Esophagus mucosa (tissue), 1 donor: ENCODE data around the gene PTPRN2. TPM values are rescaled to one million over a fixed set of nuclear protein-coding genes. Genes with fewer than 3 reads are reported as not detected.

Source experiments
- ATAC-seq: fragments of 200-7000 bp; cut with Tn5 transposase; one replicate; pipeline ENCODE4 v1.9.1; 2020
- total RNA-seq: library from RNA; stranded (reverse); gene quantifications from one replicate; pipeline ENCODE4 v1.2.4, GENCODE V29; 2023
- donor health status: DM: yes; HTN: yes; CAD: no.

PTPRN2 gene
- total RNA-seq, 1 donor from 2014 or later = 0.44 TPM

GRCh38 chr7:158487631-158488151 is 99.9 kb downstream of the PTPRN2 start:
- no peak for ATAC-seq

DNA sequence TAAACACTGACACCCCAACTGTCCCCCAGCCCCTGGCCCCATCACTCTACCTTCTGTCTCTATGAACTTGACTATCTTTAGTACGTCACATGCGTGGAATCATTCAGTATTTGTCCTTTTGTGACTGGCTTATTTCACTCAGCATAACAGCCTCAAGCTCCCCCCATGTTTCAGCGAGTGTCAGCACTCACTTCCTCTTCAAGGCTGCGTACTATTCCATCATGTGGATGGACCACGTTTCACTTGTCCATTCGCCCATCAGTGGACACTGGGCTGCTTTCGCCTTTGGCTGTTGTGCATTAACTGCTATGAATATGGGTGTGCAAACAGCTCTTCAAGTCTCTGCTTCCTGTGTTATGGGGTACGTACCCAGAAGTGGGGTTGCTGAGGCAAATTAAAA is 100.7 kb downstream of the PTPRN2 start:
- ATAC-seq = no peak

DNA sequence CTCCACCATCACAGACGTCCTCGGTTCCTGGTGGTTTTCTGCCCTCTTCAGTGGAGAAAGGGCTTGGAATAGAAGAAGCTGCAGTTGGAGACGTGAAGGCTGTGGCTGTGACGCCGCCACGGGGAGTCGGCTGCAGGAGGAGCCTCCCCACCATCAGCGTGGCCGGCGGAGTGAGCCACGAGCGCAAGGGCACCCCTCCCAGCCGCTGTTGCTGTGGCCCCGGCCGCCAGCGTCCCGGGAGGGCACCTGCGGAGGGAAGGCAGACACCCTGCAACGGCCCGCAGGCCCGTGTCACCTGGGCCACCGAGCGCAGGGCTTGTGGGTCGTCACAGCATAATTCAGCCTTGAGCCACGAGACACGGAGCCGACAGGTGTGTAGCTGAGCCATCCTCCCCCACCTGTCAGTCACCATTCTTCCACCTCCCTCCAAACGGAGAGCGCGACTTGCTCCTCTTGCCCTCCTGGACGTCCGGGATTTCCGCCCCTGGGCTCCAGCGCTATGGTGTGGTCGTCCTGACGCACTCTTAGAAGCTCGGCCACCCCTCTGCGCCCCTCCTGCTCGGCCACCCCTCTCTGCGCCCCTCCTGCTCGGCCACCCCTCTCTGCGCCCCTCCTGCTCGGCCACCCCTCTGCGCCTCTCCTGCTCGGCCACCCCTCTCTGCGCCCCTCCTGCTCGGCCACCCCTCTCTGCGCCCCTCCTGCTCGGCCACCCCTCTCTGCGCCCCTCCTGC is 102.7 kb downstream of the PTPRN2 start:
- no peak for ATAC-seq

DNA sequence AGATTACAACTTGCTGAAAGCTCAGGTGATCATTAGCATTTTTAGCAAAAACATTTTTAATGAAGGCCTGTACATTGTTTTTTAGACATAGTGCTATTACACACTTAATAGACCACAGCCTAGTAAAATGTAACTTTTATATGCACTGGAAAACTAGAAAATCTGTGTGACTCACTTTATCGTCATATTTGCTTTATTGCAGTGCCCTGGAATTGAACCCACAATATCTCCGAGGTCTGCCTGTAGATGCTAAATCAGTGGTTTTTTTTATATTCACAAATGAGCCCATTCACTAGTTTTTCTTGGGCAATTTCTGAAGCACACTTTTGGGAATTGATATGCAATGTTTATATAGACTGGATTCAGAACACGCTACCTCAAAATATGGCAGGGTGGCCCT is 105.1 kb downstream of the PTPRN2 start:
- ATAC-seq = no peak

DNA sequence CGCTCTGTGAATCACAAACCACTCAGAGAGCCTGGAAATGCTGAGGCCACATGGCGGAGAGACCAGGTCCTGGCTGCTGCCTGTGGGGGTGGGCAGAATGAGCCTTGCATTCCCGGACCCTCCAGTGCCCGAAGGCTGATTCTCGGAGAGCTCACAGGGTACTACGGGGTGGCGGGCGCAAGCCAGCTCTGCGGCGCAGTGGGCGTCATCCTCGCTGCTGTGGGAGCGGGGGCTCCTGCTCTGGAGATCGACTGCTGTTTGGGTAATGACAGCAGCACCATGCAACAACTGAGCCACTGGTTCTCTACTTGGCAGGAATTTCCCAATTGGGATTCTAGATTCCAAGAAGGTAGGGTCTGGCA is 108.0 kb downstream of the PTPRN2 start:
- no peak for ATAC-seq

- no peak for ATAC-seq
These were observed 108.5 kb downstream of the PTPRN2 start for GRCh38 chr7:158479021-158479663.

- ATAC-seq = no peak
These were observed 109.8 kb downstream of the PTPRN2 start for GRCh38 chr7:158477866-158478265.

GRCh38 chr7:158476331-158476932 is 111.2 kb downstream of the PTPRN2 start:
- ATAC-seq = no peak

- ATAC-seq = no peak
These were observed 112.0 kb downstream of the PTPRN2 start for GRCh38 chr7:158475679-158476052.

DNA sequence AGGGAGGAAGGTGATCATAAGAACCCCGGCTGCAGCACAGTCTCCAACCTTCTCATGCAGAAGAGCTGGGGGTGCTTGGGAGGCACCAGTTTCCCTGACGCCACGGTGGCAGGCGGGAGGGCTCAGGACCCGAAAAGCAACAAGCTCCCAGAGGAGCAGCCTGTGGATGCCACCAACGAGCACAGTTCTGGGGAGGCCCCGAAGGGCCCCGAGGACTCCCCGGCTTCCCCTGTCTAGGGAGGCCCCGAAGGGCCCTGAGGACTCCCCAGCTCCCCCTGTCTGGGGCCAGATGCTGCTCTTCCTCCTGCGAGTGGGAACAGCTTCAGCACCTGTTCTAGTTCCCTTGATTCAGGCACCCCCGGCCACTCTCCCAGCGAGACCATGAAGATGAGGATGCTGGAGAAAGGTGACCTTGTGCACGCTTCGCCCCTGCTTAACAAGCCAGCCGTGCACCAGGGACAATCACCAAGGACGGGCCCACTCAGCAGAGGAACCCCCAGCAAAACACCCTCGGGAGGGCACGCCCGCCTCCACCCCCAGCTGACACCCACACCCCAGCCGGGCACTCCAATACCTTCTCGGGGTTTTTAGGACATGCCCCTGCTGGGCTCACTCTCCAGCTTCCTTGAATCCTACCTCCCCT is 112.5 kb downstream of the PTPRN2 start:
- ATAC-seq = no peak

DNA sequence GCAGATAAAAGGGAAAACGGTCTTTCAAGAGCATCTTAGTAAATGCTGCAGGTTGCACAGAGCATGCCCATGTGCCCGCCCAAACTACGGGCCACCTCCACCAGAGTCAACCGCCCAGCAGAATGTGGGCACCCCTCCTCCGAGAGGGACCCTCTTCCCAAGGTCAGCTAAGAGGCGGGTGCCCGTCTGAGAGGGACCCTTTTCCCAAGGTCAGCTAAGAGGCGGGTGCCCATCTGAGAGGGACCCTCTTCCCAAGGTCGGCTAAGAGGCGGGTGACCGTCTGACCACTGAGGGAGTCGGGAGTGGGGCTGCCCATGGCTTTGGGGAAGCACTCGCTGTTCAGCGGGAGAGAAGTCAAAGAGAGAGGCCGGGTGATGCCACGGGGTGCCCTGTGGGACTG is 113.1 kb downstream of the PTPRN2 start:
- no peak for ATAC-seq

DNA sequence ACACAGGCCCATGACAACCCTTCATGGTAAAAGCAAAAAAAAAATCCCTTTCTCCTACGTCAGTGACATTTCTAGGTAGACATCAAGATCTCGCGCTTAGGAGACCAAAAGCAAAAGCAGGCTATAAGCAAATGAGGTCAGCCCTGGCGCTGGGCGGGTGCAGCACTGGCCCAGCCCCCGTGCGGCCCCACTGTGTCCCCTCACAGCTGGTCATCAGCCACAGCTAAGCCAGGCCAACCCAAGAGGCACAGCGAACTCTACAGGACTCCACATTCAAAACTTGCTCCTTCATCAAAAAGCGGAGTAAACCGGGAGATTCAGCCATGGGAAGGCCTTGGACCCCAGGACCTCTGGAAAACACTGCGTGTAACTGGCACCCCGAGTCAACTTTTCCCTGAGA is 113.7 kb downstream of the PTPRN2 start:
- no peak for ATAC-seq

GRCh38 chr7:158473221-158473620 is 114.4 kb downstream of the PTPRN2 start:
- no peak for ATAC-seq

GRCh38 chr7:158472596-158472995 is 115.0 kb downstream of the PTPRN2 start:
- ATAC-seq = no peak

GRCh38 chr7:158471716-158472115 is 115.9 kb downstream of the PTPRN2 start:
- no peak for ATAC-seq

GRCh38 chr7:158470336-158470735 is 117.3 kb downstream of the PTPRN2 start:
- no peak for ATAC-seq

GRCh38 chr7:158469396-158470051 is 118.1 kb downstream of the PTPRN2 start:
- no peak for ATAC-seq

DNA sequence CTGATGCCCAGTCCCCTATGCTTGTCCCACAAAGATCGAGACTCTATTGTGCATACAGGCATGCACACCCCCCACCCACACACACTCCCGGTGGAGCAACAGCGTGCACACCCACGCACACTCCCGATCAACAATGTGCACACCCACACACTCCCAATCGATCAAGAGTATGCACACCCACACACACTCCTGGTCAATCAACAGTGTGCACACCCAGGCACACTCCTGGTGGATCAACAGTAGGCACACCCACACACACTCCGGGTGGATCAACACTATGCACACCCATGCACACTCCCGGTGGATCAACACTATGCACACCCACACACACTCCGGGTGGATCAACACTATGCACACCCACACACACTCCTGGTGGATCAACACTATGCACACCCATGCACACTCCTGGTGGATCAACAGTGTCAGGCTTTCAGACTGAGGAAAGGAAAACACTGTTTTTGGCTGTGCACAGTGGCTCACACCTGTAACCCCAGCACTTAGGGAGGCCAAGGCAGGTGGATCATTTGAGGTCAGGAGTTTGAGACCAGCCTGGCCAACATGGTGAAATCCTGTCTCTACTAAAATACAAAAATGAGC is 118.8 kb downstream of the PTPRN2 start:
- ATAC-seq = no peak

- ATAC-seq = no peak
These were observed 119.4 kb downstream of the PTPRN2 start for GRCh38 chr7:158468181-158468580.

GRCh38 chr7:158467562-158467961 is 120.1 kb downstream of the PTPRN2 start:
- ATAC-seq = no peak

GRCh38 chr7:158463317-158463716 is 124.3 kb downstream of the PTPRN2 start:
- no peak for ATAC-seq

GRCh38 chr7:158461824-158462223 is 125.8 kb downstream of the PTPRN2 start:
- no peak for ATAC-seq
